ENCODE data around the gene UQCC3.

DNA sequence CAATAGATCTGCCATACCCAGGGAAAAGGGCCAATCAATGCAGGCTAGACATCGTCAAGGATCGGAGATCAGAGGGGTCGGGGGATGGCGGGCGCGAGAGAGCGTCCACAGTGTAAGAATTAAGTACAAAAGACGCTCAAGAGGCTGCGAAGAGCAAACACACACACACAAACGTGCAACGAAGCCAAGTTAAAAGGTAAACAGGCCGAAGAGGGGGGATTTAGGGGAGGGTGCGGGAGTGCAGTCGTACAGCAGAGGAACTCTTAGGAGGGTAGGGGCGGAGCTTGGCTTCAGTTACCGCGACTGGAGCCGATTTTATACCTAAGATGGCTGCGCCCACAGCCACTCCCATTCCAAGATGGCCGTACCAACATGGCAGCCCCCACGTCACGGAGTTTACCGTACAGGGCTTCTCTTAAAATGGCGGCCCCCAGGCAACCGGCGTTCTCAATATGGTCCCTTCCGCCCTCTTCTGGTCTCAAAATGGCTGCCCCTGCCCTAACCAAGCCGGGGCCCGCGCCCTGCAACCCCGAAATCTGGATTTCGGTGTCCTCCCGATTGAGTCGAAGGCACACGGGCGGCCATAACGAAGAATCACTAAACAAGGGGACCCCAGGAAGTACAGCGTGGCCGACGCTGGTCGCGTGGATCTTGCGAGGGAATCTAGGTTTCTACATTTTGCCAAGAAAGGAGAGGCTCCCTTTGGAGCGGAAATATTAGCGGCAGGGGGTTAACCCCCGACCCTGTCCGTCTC lies 38.0 kb downstream of the UQCC3 start:
- no peak for TF ChIP-seq CEBPB (IDR thresholded peaks at IDR 0.05; ENCODE audit: low read depth, low read length)
- TF ChIP-seq, protein P1, sequence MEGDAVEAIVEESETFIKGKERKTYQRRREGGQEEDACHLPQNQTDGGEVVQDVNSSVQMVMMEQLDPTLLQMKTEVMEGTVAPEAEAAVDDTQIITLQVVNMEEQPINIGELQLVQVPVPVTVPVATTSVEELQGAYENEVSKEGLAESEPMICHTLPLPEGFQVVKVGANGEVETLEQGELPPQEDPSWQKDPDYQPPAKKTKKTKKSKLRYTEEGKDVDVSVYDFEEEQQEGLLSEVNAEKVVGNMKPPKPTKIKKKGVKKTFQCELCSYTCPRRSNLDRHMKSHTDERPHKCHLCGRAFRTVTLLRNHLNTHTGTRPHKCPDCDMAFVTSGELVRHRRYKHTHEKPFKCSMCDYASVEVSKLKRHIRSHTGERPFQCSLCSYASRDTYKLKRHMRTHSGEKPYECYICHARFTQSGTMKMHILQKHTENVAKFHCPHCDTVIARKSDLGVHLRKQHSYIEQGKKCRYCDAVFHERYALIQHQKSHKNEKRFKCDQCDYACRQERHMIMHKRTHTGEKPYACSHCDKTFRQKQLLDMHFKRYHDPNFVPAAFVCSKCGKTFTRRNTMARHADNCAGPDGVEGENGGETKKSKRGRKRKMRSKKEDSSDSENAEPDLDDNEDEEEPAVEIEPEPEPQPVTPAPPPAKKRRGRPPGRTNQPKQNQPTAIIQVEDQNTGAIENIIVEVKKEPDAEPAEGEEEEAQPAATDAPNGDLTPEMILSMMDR (conservative IDR thresholded peaks at IDR 0.05; ENCODE audit: low read depth, low read length), result no peak
- TF ChIP-seq POLR2A (IDR thresholded peaks at IDR 0.05; ENCODE audit: low read depth, low read length), result peak; percentile 63
- no peak for TF ChIP-seq BHLHE40 (IDR thresholded peaks at IDR 0.05; ENCODE audit: low read depth, low read length)
- TF ChIP-seq SMC3 (IDR thresholded peaks at IDR 0.05; ENCODE audit: low read depth, low read length), result no peak
- TF ChIP-seq MXI1 (IDR thresholded peaks at IDR 0.05; ENCODE audit: borderline replicate concordance, low read depth, low read length), result no peak
- no peak for TF ChIP-seq RFX5 (IDR thresholded peaks at IDR 0.05; ENCODE audit: low read depth, low read length)
- no peak for TF ChIP-seq CHD1 (IDR thresholded peaks at IDR 0.05; ENCODE audit: low read depth, low read length)

Measured in IMR-90 (cell line).